HG03196 (cell line): ENCODE measurements around the gene RAB10.
"Not testable (repeated sequence)": the region's sequence is repeated elsewhere in the genome, so short reads cannot be mapped to it uniquely, and the experiment has no call there.

Source experiments
- ATAC-seq: cut with Tn5 transposase; IDR thresholded peaks from one replicate; pipeline ENCODE4 v1.9.1; 2021; ENCODE audit not compliant: unreplicated experiment

RAB10 gene

DNA sequence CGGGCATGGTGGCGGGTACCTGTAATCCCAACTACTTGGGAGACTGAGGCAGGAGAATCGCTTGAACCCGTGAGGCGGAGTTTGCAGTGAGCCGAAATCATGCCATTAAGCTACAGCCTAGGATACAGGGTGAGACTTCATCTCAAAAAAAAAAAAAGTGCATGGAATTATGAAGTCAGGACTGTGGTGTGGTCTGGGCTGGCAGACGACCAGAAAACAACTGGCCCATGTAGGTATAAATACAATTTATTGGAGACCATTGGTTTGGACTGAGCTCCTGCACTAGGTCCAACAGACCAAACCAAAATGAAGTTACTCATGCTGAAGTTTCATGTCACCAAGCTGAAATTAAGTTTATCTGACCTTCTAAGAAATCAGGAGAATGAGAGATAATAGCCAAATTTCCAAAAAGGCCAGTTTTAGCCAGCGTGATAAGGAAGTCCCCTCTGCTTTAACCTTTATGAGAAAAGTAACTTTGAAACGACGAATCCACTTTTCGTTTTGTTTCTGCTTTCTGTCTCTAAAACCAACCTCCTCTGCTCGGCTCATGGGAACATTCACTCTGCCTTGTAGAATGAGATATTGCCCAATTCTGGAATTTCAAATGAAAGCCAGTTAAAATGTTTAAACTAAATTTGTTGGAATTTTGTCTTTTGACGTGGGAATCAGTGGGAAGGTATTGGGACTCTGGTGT, 17.7 kb upstream of the RAB10 start:
- no peak for ATAC-seq

DNA sequence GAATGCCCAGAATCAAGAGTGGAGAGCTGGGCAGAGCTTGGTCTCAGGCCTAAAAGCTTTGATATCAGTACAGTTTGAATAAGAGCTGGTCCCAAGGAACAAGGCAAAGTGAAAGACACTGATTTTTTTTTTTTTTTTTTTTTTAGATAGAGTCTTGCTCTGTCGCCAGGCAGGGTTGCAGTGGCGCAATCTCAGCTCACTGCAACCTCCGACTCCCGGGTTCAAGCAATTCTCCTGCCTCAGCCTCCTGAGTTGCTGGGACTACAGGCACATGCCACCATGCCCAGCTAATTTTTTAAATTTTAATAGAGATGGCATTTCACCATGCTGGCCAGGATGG, 17.2 kb upstream of the RAB10 start:
- not testable (repeated sequence) for ATAC-seq

DNA sequence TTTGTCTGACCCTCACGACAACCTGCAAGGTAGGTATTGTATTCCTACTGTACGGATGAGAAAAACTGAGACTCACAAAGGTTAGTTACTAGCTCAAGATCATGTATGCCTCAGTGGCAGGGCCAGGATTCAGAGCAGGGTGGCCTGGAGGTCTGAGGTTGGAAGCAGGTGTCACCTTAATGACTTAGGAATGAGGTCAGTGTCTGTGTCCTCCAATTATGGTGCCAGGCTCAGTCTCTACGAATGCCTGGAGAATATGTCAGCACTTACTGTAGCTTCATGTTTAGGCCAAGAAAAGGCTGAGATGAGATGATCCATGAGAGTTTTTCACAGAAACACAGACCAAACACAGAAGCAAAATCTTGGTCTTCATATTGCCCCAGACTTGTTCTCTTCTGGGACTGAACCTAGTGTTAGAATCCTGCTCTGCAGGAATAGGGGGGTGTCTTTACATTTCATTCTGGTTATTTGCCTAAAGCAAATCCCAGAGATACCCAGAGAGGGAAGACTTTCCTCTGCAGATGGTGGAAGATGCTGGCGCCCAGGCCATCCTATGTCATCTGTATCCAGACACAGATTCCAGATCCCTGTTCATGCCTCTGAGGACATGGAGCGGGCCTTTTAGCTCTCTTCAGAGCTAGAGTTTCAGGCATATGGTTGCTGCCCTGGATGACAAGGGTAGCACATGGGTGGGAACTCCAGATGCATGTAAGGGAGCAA, 16.3 kb upstream of the RAB10 start:
- ATAC-seq: no peak

DNA sequence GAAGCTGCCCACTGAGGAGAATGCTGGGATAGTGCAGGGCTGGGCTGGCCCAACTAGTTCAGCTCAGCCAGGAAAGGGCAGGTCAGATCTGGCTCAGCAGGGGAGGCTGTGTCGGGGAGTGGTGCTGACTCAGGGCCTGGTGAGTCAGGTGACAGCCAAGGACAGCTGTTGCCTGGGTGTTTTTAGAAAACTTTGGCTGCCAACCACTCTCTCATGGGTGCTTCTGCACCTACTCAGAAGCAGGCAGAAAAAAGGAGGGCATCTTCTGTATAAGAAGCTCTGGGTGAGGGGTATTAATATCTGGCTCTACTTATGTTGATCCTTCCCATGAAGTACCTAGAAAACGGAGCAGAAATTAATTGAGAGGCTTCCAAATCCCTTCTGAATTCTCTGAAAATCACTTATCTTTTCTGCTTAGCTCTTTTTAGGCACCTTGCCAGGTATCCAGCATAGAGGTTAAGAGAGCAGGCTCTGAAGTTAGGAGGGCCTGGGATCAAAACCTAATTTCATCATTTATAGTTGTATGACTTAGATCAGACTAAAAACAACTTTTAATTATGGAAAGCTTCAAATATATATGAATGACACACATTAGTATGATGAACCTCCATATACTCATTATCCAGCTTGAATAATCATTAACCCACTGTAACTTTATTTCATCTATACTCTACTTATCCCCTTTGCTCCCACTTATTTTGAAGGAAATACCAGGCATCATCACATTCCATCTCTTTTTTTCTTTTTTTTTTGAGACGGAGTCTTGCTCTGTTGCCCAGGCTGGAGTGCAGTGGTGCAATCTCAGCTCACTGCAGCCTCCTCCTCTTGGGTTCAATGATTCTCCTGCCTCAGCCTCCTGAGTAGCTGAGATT, 15.5 kb upstream of the RAB10 start:
- ATAC-seq: no peak

DNA sequence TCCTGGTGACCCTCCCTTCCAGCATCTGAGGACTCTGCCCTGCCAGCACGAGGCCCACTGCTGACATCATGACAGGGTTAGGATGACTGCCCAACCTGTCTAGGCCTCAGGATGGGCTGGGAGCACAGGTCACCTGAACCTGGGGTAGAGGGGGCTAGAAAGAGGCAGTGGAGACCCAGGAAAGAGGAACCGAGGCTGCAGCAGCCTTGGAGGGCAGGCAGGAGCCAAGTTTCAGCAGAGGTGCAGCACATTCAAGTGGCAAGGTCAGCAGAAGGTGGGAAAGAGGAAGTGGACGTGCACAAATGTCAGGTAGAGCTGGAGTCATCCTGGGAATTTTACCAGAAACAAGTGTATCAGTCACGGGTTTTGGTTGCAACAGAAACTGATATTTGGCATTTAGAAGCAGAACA, 13.6 kb upstream of the RAB10 start:
- no peak for ATAC-seq

DNA sequence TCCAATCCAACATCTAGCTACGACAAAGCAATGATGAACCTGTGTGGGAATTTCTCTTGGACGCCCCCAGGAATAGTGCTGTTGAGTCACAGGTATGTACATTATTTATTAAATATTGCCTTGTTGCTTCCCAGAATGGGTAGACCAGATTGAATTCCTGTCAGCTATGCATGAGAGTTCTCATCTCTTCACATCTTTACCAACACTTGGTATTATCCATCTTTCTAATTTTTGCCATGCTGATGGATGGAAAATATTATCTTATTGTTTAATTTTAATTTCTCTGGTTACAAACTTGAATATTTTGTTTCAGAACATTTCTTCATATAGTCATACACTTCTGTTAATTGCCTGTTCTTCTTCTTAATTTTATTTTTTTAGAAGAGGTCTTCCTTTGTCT, 9.6 kb upstream of the RAB10 start:
- no peak for ATAC-seq

DNA sequence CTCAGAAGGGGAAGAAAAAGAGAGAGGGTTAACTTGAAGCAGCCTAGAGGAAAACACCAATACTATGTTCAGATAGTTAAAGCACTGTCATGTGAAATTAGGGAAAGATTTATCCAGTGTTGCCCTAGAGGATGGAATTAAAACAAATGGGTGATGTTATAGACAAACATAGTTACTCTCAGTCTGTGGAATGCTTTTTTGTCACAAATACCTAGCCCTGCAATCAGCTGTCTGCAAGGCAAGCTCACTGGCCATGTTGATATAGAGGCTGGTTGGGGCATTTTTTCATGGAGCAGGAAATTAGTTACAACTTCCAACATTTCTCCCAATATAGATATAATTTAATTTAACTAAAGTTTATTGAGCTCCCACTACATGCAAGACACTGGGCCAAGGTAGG, 8.4 kb upstream of the RAB10 start:
- ATAC-seq: no peak

DNA sequence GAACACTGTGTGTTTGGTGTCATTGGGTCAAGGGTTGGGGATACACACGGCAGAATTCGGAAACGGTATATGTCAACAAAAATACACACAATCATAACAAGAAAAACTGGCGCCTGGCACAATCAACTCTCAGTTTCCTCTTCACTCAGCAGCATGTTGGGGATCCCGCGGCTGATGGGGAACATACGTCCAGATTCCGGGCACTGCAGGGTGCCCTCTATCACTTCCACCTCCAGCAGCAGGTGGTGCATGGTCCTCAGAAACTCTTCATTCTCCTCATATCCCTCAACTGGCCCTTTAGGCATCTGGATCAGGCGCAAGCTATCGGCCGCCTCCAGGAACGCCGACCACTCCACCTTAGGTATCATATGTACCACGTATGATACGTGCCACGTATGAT, 5.8 kb upstream of the RAB10 start:
- not testable (repeated sequence) for ATAC-seq

DNA sequence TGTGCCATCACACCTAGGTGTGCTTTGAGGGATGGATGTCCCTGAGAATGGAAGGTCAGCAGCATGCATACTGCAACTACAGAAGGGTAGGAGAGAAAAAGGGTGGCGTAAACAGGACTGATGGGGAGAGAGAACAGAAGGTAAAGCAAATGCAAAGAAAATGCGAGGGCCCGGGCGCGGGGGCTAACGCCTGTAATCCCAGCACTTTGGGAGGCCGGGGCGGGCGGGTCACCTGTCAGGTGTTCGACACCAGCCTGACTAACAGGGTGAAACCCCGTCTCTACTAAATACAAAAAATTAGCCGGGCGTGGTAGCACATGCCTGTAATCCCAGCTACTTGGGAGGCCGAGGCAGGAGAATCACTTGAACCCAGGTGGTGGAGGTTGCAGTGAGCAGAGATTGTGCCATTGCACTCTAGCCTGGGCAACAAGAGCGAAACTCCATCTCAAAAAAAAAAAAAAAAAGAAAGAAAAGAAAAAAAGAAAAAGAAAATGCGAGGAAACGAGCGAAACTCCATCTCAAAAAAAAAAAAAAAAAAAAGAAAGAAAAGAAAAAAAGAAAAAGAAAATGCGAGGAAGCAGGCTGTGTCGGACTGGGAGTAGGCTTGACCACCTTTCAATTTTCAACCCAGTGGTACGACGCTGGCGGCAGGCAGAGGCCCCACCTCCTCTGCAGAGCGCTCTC, 1.2 kb upstream of the RAB10 start:
- peak; percentile 25 for ATAC-seq

DNA sequence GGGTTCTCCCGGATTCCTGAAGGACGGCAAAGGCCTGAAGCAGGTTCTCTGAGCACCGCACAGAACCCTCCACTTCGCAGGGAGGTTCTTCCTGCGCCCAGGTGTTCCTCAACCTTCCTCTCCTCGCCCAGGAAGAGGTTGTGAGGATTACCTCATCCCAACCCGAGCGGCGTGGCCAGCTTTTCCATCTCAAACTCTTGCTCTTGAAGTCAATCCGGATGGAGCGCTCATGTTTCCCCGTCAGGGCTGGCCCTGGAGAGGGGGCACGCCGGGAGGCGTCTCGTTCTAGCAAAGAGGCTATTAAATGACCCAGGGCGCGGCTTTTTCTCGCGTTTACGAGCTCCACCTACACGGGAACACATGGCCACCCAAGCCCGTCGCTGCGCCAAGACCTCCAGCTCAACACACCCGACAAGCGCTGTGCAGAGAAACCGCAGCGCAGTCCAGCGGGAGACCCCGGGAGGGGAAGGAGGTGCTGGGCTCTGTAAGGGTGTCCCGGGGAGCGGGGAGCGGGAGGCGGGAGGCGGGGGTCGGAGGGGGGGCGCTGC, 540 bp upstream of the RAB10 start:
- ATAC-seq: peak; percentile 23

DNA sequence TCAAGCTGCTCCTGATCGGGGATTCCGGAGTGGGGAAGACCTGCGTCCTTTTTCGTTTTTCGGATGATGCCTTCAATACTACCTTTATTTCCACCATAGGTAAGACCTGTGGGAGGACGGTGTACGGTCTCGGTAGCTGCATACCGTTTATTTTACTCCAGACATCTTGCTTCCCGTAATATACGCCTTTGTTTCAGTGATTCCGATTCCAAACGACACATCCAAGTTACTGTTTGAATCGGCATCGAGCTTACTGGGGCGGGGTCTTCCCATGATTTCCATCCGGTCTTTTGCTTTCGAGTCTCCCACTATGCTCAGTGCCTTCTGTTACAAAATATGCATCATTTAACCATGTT, 731 bp downstream of the RAB10 start:
- no peak for ATAC-seq

DNA sequence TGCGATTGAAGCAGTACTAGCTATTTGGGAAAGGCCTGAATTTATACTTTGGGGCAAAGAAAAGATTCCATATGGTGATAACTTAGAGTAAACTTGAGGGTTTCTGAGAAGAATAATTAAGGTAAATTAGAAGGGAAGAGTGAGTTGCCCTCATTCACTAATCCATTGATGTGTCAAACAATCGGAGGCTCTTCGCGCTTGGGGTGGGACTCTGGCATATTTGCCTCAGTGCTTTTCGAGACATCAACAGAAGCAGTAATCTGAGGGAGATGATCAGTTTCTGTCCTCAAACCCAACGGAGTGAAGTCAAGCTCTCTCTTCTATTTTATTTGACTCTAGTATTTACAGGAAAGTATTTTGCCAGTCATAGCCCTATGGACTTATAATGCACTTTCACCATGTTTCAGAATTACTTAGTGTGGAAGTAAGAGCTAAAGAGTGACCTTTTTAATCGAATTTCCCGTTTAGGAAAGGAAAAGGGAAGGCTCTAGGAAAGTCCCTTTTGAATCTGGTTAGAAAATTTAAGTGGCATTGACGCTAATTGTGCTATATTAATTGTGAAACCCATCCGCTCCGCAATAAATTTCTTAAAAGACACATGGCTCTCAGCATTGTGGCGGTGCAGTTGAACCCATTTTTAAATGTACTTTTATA, 1.3 kb downstream of the RAB10 start:
- no peak for ATAC-seq

DNA sequence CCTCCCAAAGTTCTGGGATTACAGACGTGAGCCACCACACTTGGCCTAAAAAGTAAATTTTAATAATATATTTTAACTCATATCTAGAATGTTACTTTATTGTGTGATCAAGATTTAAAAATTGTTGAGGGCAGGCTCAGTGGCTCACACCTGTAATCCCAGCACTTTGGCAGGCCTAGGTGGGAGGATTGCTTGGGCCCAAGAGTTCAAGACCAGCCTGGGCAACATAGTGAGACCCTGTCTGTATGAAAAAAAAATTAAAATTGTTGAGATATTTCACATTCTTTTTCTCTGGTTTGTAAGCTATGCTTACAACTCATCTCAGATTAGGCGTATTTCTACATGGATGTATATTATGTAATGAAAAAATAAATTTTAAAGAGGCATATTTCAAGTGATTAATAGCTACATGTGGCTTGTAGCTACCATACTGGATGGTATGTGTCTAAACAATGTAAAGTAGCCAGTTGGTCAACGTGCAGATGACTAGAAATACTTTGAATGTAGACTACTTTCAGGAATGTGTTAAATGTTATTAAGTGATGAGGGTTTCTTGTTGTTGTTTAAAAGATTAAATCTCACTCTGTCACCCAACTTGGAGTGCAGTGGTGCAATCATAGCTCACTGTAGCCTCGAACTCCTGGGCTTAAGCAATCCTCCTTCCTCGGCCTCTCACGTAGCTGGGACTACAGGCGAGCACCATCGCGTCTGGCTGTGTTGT, 5.9 kb downstream of the RAB10 start:
- no peak for ATAC-seq

DNA sequence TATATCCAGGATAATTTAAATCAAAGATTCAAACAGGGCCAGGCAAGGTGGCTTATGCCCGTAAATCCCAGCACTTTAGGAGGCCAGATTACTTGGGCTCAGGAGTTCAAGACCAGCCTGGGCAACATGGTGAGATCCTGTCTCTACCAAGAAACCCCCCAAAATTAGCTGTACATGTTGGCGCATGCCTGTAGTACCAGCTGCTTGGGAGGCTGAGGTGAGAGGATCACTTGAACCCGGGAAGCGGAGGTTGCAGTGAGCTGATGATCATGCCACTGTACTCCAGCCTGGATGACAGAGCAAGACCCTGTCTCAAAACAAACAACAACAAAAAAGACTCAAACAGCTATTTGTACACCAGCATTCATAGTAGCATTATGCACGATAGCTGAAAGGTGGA, 9.2 kb downstream of the RAB10 start:
- no peak for ATAC-seq

DNA sequence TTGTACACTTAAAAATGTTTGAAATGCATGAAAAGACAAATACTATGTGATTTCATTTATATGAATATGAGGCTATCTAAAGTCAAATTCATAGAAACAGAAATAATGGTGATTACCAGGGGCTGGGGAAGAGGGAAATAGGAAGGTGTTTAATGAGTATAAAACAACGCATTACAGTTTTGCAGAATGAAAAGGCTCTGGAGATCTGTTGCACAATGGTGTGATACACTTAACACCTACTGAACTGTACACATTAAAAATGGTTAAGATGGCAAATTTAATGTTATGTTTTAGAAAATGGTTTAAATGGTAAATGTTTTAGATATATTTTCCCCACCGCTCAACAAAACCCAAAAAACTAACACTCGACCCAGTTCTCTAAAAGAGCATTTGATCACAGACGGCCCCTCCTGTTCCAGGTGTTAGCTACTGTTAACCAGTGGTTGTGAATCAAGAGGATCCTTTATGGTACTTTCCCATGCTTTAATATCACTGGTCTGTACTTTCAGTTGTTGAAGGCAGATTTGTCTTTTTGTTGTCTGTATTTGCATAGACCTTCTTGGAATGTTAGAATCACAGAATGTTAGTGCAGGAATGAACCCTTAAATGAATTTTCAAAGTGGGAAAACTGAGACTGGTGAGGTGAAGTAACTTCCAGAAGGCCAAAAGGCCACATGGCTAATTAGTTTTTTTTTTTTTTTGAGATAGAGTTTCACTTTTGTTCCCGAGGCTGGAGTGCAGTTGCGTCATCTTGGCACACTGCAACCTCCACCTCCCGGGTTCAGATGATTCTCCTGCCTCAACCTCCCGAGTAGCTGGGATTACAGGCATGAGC, 10.2 kb downstream of the RAB10 start:
- ATAC-seq: no peak

DNA sequence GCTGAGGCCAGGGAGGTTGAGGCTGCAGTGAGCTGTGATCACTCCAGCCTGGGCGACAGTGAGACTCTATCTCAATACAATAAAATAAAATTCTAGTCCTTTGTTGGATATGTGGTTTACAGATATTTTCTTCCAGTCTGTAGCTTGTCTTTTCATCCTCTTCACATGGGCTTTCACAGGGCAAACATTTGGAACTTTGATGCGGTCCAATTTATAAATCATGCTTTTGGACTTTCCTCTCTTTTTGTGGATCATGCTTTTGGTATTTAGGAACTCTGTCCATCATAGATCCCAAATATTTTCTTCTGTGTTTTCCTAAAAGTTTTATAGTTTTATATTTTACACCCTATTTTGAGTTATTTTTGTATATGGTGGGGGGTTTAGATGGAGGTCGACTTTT, 14.9 kb downstream of the RAB10 start:
- no peak for ATAC-seq

DNA sequence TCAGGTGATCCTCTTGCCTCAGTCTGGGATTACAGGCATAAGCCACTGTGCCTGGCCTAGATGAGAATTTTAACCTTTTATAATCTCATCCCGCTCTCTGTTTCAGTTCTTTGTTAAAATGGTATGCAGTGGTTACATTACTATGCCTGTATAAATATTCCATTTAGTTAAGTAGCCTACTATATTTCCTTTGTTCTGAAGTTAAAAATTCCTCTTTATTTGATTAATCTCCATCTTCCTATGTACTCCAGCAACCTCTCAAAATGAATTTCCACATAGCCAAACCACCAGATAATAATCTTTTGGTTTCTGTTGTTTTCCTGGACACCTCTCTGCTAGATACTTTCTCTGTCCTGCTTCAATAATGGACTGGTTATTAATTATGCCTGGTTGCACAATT, 15.8 kb downstream of the RAB10 start:
- ATAC-seq: no peak

DNA sequence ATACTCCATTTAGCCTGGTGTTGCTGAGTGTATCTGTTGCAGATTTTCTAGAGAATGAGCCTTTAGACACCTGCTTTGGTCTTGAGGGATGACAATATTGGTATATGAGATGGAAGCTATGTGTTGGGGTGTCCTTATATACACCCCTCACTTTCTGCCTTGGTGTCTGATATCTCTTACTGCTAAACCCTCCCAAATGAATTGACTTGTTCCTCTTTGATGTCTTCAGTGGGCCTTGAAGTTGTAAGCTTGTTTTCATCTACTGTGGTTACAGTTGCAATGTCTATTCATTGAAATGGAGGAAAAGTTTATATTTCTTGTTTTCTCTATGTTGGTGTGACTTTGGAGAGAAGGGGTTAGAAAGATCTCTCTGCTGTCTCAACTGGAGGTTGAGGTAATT, 18.9 kb downstream of the RAB10 start:
- ATAC-seq: no peak
